GM12801 (cell line): Measurements from ENCODE around the gene PRR15.

Source experiments
- CTCF ChIP-seq: IDR thresholded peaks from one replicate; pipeline ENCODE4 v1.5.1; 2011; ENCODE audit warnings: control low read depth; ENCODE audit not compliant: insufficient read length; ENCODE audit errors: extremely low read depth

Gene PRR15

GRCh38 chr7:29609162-29610037 is 45.8 kb downstream of the PRR15 start:
- TF ChIP-seq CTCF, result no peak

GRCh38 chr7:29610086-29610485 is 46.5 kb downstream of the PRR15 start:
- no peak for TF ChIP-seq CTCF

- TF ChIP-seq CTCF, result no peak
These were observed 48.4 kb downstream of the PRR15 start for GRCh38 chr7:29611941-29612544.

- no peak for TF ChIP-seq CTCF
These were observed 49.0 kb downstream of the PRR15 start for GRCh38 chr7:29612596-29612995.

GRCh38 chr7:29613100-29613499 is 49.5 kb downstream of the PRR15 start:
- TF ChIP-seq CTCF, result no peak

GRCh38 chr7:29614229-29614628 is 50.6 kb downstream of the PRR15 start:
- TF ChIP-seq CTCF, result no peak
